ENCODE data around the gene NMNAT2. TPM values are rescaled to one million over a fixed set of nuclear protein-coding genes. Genes with fewer than 3 reads are reported as not detected.

Gene NMNAT2
- total and polyA plus RNA-seq, 2 experiments from 2014 or later: 2.4 to 4.2 TPM

DNA sequence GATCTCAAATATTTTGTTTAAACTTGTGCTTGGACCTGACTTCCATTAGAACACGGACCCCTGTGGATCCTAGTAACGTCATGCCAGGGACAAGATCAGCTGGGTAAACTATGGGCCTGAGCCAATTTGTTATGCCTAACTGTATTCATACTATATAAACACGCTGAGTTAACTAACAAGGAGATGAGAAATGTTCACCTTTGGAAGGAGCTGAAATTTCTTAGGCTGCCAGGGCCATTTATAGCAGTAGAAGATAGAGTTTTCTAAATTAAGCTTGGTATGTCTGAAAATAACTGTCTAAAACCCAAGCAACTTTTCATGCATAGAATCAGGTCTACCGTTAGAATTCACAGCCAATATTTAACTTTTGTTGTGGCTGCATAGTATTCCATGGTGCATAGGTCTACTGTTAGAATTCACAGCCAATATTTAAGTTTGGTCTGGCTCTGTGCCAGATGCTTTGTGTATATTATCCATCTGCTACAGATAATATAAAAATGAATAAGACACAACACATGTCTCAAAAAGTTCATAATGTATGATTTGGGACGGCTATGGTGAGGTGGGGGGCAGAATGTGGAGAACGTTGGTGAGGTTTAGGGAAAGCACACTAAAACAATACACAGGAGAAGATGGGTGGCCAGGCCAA is 61.5 kb downstream of the NMNAT2 start:
- no peaks in the 10 kb centered on the region for H4K20me1 ChIP-seq (ENCODE audit: insufficient read depth)
- no peak overlapping the region for H2AFZ ChIP-seq
- no peak for DNase-seq
- no peak overlapping the region for H3K9ac ChIP-seq
- H3K4me2 ChIP-seq (ENCODE audit: unreplicated experiment): no peak overlapping the region
- H3K27ac ChIP-seq: no peak overlapping the region
- H3K4me3 ChIP-seq: no peak overlapping the region
- no peaks in the 10 kb centered on the region for H3K79me2 ChIP-seq (ENCODE audit: insufficient read depth)
- H3K9me2 ChIP-seq (ENCODE audit: insufficient read depth): no peaks in the 10 kb centered on the region
- no peaks in the 10 kb centered on the region for H3K36me3 ChIP-seq (ENCODE audit: low read depth)
- no peak for TF ChIP-seq EZH2 (IDR thresholded peaks at IDR 0.05; ENCODE audit: insufficient read depth, poor library complexity, severe bottlenecking)
- TF ChIP-seq EZH2phosphoT487 (IDR thresholded peaks at IDR 0.05; ENCODE audit: insufficient read depth, low read depth): no peak
- in situ Hi-C loops (cut with MboI): no loop called here
- H3K27me3 ChIP-seq (replicated peaks; ENCODE audit: insufficient read depth): peaks cover 28% of the 10 kb centered on the region
- no peaks in the 10 kb centered on the region for H3F3A ChIP-seq (ENCODE audit: insufficient read depth)
- WGBS, 2 experiments (ENCODE audit: low coverage in 1 of 2, low lambda C conversion rate in 2 of 2, missing lambda C conversion rate in 2 of 2): 44 to 48% methylated on average over 6 of the region's 6 CpGs
- no peaks in the 10 kb centered on the region for H3K9me3 ChIP-seq (ENCODE audit: low read depth)
- H3K4me1 ChIP-seq (ENCODE audit: insufficient read depth): no peaks in the 10 kb centered on the region

GRCh38 chr1:183355797-183356196 is 62.4 kb downstream of the NMNAT2 start:
- no peak overlapping the region for H3K4me2 ChIP-seq (ENCODE audit: unreplicated experiment)
- no peak overlapping the region for H3K4me3 ChIP-seq
- TF ChIP-seq EZH2phosphoT487 (IDR thresholded peaks at IDR 0.05; ENCODE audit: insufficient read depth, low read depth): no peak
- TF ChIP-seq EZH2 (IDR thresholded peaks at IDR 0.05; ENCODE audit: insufficient read depth, poor library complexity, severe bottlenecking): no peak
- H2AFZ ChIP-seq: no peak overlapping the region
- in situ Hi-C loops (cut with MboI): no loop called here
- WGBS, 2 experiments (ENCODE audit: low coverage in 1 of 2, low lambda C conversion rate in 2 of 2, missing lambda C conversion rate in 2 of 2): 48 to 53% methylated on average over 3 of the region's 3 CpGs
- H3K9me2 ChIP-seq (ENCODE audit: insufficient read depth): no peaks in the 10 kb centered on the region
- H3K36me3 ChIP-seq (ENCODE audit: low read depth): no peaks in the 10 kb centered on the region
- H3K27ac ChIP-seq: no peak overlapping the region
- no peak overlapping the region for H3K9ac ChIP-seq
- H3K4me1 ChIP-seq (ENCODE audit: insufficient read depth): no peaks in the 10 kb centered on the region
- no peak for DNase-seq
- H4K20me1 ChIP-seq (ENCODE audit: insufficient read depth): no peaks in the 10 kb centered on the region
- H3K9me3 ChIP-seq (ENCODE audit: low read depth): no peaks in the 10 kb centered on the region
- no peaks in the 10 kb centered on the region for H3F3A ChIP-seq (ENCODE audit: insufficient read depth)
- H3K79me2 ChIP-seq (ENCODE audit: insufficient read depth): no peaks in the 10 kb centered on the region
- peaks cover 33% of the 10 kb centered on the region for H3K27me3 ChIP-seq (replicated peaks; ENCODE audit: insufficient read depth)

DNA sequence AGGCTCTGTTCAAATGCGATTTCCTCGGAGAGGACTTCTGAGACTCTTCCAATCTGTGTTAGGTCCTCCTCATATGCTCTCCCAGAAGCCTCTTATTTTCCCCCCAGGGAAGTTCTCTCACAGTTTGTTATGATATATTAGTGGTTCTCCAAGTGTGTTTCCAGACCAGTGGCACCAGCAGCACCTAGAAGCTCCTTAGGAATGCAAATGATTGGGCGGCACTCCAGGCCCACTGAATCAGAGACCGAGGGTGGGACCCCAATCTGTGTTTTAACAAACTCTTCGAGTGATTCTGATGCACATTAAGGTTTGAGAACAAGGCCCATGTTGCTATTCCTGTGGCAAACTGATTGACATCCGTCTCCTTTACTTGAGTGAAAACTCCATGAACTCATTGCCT is 63.0 kb downstream of the NMNAT2 start:
- H3K9me3 ChIP-seq (ENCODE audit: low read depth): no peaks in the 10 kb centered on the region
- no peaks in the 10 kb centered on the region for H3K4me1 ChIP-seq (ENCODE audit: insufficient read depth)
- H3K27me3 ChIP-seq (replicated peaks; ENCODE audit: insufficient read depth): peaks cover 34% of the 10 kb centered on the region
- DNase-seq: no peak
- no peak overlapping the region for H3K4me2 ChIP-seq (ENCODE audit: unreplicated experiment)
- 61 to 64% methylated on average over 6 of the region's 6 CpGs for WGBS, 2 experiments (ENCODE audit: low coverage in 1 of 2, low lambda C conversion rate in 2 of 2, missing lambda C conversion rate in 2 of 2)
- H3K9ac ChIP-seq: no peak overlapping the region
- in situ Hi-C loops (cut with MboI): no loop called here
- H3F3A ChIP-seq (ENCODE audit: insufficient read depth): no peaks in the 10 kb centered on the region
- no peak overlapping the region for H3K4me3 ChIP-seq
- no peak overlapping the region for H2AFZ ChIP-seq
- H3K9me2 ChIP-seq (ENCODE audit: insufficient read depth): no peaks in the 10 kb centered on the region
- no peaks in the 10 kb centered on the region for H3K36me3 ChIP-seq (ENCODE audit: low read depth)
- no peaks in the 10 kb centered on the region for H4K20me1 ChIP-seq (ENCODE audit: insufficient read depth)
- no peak for TF ChIP-seq EZH2phosphoT487 (IDR thresholded peaks at IDR 0.05; ENCODE audit: insufficient read depth, low read depth)
- no peak for TF ChIP-seq EZH2 (IDR thresholded peaks at IDR 0.05; ENCODE audit: insufficient read depth, poor library complexity, severe bottlenecking)
- no peak overlapping the region for H3K27ac ChIP-seq
- H3K79me2 ChIP-seq (ENCODE audit: insufficient read depth): no peaks in the 10 kb centered on the region

DNA sequence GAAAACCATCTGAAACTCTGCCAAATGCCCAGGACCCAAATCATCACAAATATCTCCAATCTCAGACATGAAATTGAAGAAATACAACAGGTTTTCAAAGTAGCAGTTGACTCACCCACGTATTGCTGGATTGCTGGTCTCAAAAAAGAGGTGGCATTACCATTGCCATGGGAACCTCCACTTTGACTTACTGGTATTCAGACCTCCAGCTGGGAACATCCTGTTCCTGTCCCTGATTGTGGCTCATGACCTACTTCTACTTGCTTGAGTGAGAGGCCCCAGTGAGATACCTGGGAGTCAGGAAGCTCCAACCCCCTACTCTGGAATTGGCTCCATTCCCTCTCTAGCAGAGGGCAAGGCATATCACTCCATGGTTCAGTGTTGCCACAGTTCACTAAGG is 64.6 kb downstream of the NMNAT2 start:
- TF ChIP-seq EZH2 (IDR thresholded peaks at IDR 0.05; ENCODE audit: insufficient read depth, poor library complexity, severe bottlenecking) (no peak), EZH2phosphoT487 (IDR thresholded peaks at IDR 0.05; ENCODE audit: insufficient read depth, low read depth) (no peak)
- no peaks in the 10 kb centered on the region for H3K79me2 ChIP-seq (ENCODE audit: insufficient read depth)
- H3K9me2 ChIP-seq (ENCODE audit: insufficient read depth): no peaks in the 10 kb centered on the region
- DNase-seq: no peak
- no peaks in the 10 kb centered on the region for H4K20me1 ChIP-seq (ENCODE audit: insufficient read depth)
- no peaks in the 10 kb centered on the region for H3K36me3 ChIP-seq (ENCODE audit: low read depth)
- H2AFZ ChIP-seq: no peak overlapping the region
- 56 to 59% methylated on average over 1 of the region's 1 CpG for WGBS, 2 experiments (ENCODE audit: low coverage in 1 of 2, low lambda C conversion rate in 2 of 2, missing lambda C conversion rate in 2 of 2)
- H3K4me3 ChIP-seq: no peak overlapping the region
- no peaks in the 10 kb centered on the region for H3K9me3 ChIP-seq (ENCODE audit: low read depth)
- H3K27ac ChIP-seq: no peak overlapping the region
- H3K27me3 ChIP-seq (replicated peaks; ENCODE audit: insufficient read depth): peaks cover 22% of the 10 kb centered on the region
- no peak overlapping the region for H3K4me2 ChIP-seq (ENCODE audit: unreplicated experiment)
- no peaks in the 10 kb centered on the region for H3F3A ChIP-seq (ENCODE audit: insufficient read depth)
- H3K4me1 ChIP-seq (ENCODE audit: insufficient read depth): peaks cover 3% of the 10 kb centered on the region; the same call in 1 of the 2 replicates
- in situ Hi-C loops (cut with MboI): no loop called here
- no peak overlapping the region for H3K9ac ChIP-seq

Data from GM23248 (cell line).